Astrocyte (in vitro differentiated cells and primary cell): Measurements from ENCODE around the gene IKZF2.

ENCODE experiments used
- EZH2 ChIP-seq: IDR thresholded peaks from 2 replicates; pipeline ENCODE4 v1.6.1; 2012; ENCODE audit warnings: mild to moderate bottlenecking, low read length, inconsistent platforms; ENCODE audit not compliant: insufficient read depth
- TF ChIP-seq, protein P1 (sequence below): IDR thresholded peaks from 2 replicates; pipeline ENCODE4 v1.5.1; 2011; ENCODE audit warnings: low read depth, mild to moderate bottlenecking, inconsistent platforms, low read length, moderate library complexity; ENCODE audit not compliant: insufficient read depth

DNA sequence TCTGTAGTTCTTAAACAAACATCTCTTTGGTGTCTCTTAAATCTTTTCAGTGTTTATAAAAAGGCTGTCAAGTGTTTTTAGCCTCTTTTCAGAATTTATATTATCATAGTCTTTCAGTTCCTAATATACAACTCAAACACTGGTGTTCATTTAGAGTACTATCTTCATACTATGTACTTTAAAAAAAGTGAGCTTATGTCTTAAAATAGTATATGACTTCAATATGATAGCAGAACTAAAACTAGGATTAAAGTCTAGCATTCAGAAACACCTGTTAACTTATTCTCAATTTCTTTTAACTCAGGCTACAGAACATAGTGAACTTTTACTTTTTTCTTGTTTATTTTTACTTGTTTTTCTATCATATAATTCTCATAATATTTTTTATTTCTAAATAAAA lies 14.7 kb upstream of the IKZF2 start:
- TF ChIP-seq, protein P1, sequence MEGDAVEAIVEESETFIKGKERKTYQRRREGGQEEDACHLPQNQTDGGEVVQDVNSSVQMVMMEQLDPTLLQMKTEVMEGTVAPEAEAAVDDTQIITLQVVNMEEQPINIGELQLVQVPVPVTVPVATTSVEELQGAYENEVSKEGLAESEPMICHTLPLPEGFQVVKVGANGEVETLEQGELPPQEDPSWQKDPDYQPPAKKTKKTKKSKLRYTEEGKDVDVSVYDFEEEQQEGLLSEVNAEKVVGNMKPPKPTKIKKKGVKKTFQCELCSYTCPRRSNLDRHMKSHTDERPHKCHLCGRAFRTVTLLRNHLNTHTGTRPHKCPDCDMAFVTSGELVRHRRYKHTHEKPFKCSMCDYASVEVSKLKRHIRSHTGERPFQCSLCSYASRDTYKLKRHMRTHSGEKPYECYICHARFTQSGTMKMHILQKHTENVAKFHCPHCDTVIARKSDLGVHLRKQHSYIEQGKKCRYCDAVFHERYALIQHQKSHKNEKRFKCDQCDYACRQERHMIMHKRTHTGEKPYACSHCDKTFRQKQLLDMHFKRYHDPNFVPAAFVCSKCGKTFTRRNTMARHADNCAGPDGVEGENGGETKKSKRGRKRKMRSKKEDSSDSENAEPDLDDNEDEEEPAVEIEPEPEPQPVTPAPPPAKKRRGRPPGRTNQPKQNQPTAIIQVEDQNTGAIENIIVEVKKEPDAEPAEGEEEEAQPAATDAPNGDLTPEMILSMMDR: no peak
- TF ChIP-seq EZH2: no peak
